HepG2 (cell line): ENCODE data around the gene ABHD4. TPM values are rescaled to one million over a fixed set of nuclear protein-coding genes. Genes with fewer than 3 reads are reported as not detected.

ENCODE experiments used
- GTF2F1 ChIP-seq: fragments of 150-350 bp; IDR thresholded peaks from 2 replicates; pipeline ENCODE4 v1.6.1; 2014; ENCODE audit warnings: low read length
- HNRNPUL1 ChIP-seq: fragments of 200-400 bp; formaldehyde crosslinking; IDR thresholded peaks from 2 replicates; pipeline ENCODE4 v1.6.1; 2017; ENCODE audit warnings: low read depth, mild to moderate bottlenecking, low read length, moderate library complexity
- MEIS1 ChIP-seq: sonication (generic); formaldehyde crosslinking; IDR thresholded peaks from 2 replicates; pipeline ENCODE4 v1.9.0; 2021; ENCODE audit warnings: mild to moderate bottlenecking, missing genetic modification reagents, moderate library complexity, borderline replicate concordance
- MTA3 ChIP-seq: sonication (generic); formaldehyde crosslinking; IDR thresholded peaks from 2 replicates; pipeline ENCODE4 v1.4.0; 2020; ENCODE audit warnings: missing genetic modification reagents
- MXI1 ChIP-seq: IDR thresholded peaks from 3 replicates; pipeline ENCODE4 v1.6.1; 2012; ENCODE audit warnings: low read depth, low read length, inconsistent platforms, borderline replicate concordance
- PREB ChIP-seq: sonication (generic); formaldehyde crosslinking; IDR thresholded peaks from 2 replicates; pipeline ENCODE4 v1.4.0; 2020; ENCODE audit warnings: missing genetic modification reagents
- SP140L ChIP-seq: sonication (generic); formaldehyde crosslinking; IDR thresholded peaks from 2 replicates; pipeline ENCODE4 v1.4.0; 2020; ENCODE audit warnings: missing genetic modification reagents, borderline replicate concordance
- TRIM24 ChIP-seq: sonication (generic); formaldehyde crosslinking; IDR thresholded peaks from 2 replicates; pipeline ENCODE4 v1.8.0; 2022; ENCODE audit warnings: mild to moderate bottlenecking, missing genetic modification reagents
- TSC22D2 ChIP-seq: sonication (generic); formaldehyde crosslinking; IDR thresholded peaks from 2 replicates; pipeline ENCODE4 v1.5.1; 2020; ENCODE audit warnings: missing genetic modification reagents, mild to moderate bottlenecking, borderline replicate concordance
- XBP1 ChIP-seq: sonication (generic); formaldehyde crosslinking; IDR thresholded peaks from 2 replicates; pipeline ENCODE4 v1.5.0; 2020; ENCODE audit warnings: missing genetic modification reagents
- ZNF101 ChIP-seq: sonication (generic); formaldehyde crosslinking; IDR thresholded peaks from 2 replicates; pipeline ENCODE4 v1.4.0; 2020; ENCODE audit warnings: mild to moderate bottlenecking, low read depth, missing genetic modification reagents, borderline replicate concordance
- ZNF225 ChIP-seq: sonication (generic); formaldehyde crosslinking; IDR thresholded peaks from 2 replicates; pipeline ENCODE4 v1.4.0; 2020; ENCODE audit warnings: mild to moderate bottlenecking, missing genetic modification reagents
- ZNF274 ChIP-seq: sonication (generic); formaldehyde crosslinking; IDR thresholded peaks from 2 replicates; pipeline ENCODE4 v1.5.1; 2020; ENCODE audit warnings: mild to moderate bottlenecking, missing genetic modification reagents
- ZNF563 ChIP-seq: sonication (generic); formaldehyde crosslinking; IDR thresholded peaks from 2 replicates; pipeline ENCODE4 v1.8.0; 2022; ENCODE audit warnings: mild to moderate bottlenecking, moderate library complexity, missing genetic modification reagents
- ZNF564 ChIP-seq: sonication (generic); formaldehyde crosslinking; IDR thresholded peaks from 2 replicates; pipeline ENCODE4 v1.8.1; 2023; ENCODE audit warnings: mild to moderate bottlenecking, missing genetic modification reagents
- ZNF816 ChIP-seq: sonication (generic); formaldehyde crosslinking; IDR thresholded peaks from 2 replicates; pipeline ENCODE4 v1.8.0; 2022; ENCODE audit warnings: missing genetic modification reagents, mild to moderate bottlenecking, borderline replicate concordance
- polyA plus RNA-seq, 8 experiments: library from polyadenylated mRNA; depleted of rRNA in 3 of 8; stranded (reverse) in 7 of 8; unstranded in 1 of 8; fragments of >200 nt; fragmentation: Illumina TruSeq in 4 of 8; extraction: Trizol in 4 of 8; gene quantifications; 2 replicates each; pipeline versions ENCODE4 v1.2.1 to v1.2.3, GENCODE V29; 2011 to 2016; ENCODE audit warnings: low read depth in 4 of 8, missing spikeins in 1 of 8, mixed read lengths in 1 of 8; ENCODE audit not compliant: insufficient read depth in 1 of 8
- total RNA-seq, 5 experiments: library from RNA; depleted of rRNA; stranded (reverse); fragments of >200 nt; fragmentation: Illumina TruSeq; extraction: Trizol; gene quantifications; 2 replicates each; pipeline ENCODE4 v1.2.3, GENCODE V29; 2016; ENCODE audit warnings: low read depth in 1 of 5
- TF ChIP-seq, protein P1 (sequence below): sonication (generic); formaldehyde crosslinking; IDR thresholded peaks from 2 replicates; pipeline ENCODE4 v1.5.1; 2020; ENCODE audit warnings: mild to moderate bottlenecking, missing genetic modification reagents, moderate library complexity
- TF ChIP-seq, protein P2 (sequence below): sonication (generic); formaldehyde crosslinking; IDR thresholded peaks from 2 replicates; pipeline ENCODE4 v1.8.0; 2022; ENCODE audit warnings: mild to moderate bottlenecking, missing genetic modification reagents
- TF ChIP-seq, protein P3 (sequence below): sonication (generic); formaldehyde crosslinking; IDR thresholded peaks from 2 replicates; pipeline ENCODE4 v1.4.0; 2020; ENCODE audit warnings: low read depth, missing genetic modification reagents

The ABHD4 gene
- total and polyA plus RNA-seq, 2 of the 13 experiments (the other 11 are each of a cell fraction or from before 2014, with no cell fraction given) = 16.1 to 47.5 TPM

DNA sequence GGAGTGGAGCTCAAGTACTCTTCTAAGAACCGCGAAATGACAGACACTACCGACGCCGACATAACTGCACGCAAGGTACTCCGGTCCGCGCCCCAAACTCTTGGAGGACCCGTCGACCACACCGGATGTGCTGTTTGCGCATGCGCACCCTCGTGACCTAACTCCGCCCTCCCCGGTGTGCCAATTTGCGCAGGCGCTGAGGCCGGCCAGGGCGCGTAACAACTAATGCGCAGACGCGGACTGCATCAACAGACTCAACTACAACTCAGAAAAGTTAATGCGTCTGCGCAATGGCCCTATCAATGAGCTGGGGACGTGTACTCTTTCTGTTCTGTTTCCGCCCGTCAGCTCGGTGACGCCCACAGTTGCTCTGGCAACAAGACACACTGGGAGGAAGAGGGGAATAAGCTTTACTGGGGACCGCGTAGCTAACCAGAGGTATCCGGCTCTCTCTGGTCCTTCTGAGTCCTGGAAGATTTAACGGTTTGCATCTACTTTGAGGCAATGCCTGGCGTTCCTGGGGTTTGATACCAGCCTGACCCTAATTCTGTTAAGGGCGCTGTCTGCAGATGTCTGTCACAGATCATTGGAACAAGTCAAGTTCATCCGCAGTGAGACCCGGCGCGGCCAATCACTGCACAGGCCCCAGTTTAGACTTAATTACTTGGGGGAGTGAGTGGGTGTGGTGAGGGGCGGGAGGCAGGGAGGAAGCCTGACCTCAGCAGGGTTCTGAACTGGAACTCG is 8.8 kb upstream of the ABHD4 start, which contains the start of gene DAD1 (continued):
- TF ChIP-seq, protein P1, sequence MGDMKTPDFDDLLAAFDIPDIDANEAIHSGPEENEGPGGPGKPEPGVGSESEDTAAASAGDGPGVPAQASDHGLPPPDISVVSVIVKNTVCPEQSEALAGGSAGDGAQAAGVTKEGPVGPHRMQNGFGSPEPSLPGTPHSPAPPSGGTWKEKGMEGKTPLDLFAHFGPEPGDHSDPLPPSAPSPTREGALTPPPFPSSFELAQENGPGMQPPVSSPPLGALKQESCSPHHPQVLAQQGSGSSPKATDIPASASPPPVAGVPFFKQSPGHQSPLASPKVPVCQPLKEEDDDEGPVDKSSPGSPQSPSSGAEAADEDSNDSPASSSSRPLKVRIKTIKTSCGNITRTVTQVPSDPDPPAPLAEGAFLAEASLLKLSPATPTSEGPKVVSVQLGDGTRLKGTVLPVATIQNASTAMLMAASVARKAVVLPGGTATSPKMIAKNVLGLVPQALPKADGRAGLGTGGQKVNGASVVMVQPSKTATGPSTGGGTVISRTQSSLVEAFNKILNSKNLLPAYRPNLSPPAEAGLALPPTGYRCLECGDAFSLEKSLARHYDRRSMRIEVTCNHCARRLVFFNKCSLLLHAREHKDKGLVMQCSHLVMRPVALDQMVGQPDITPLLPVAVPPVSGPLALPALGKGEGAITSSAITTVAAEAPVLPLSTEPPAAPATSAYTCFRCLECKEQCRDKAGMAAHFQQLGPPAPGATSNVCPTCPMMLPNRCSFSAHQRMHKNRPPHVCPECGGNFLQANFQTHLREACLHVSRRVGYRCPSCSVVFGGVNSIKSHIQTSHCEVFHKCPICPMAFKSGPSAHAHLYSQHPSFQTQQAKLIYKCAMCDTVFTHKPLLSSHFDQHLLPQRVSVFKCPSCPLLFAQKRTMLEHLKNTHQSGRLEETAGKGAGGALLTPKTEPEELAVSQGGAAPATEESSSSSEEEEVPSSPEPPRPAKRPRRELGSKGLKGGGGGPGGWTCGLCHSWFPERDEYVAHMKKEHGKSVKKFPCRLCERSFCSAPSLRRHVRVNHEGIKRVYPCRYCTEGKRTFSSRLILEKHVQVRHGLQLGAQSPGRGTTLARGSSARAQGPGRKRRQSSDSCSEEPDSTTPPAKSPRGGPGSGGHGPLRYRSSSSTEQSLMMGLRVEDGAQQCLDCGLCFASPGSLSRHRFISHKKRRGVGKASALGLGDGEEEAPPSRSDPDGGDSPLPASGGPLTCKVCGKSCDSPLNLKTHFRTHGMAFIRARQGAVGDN (CRISPR knock-in tag) = peak; percentile 89
- TF ChIP-seq, protein P2, sequence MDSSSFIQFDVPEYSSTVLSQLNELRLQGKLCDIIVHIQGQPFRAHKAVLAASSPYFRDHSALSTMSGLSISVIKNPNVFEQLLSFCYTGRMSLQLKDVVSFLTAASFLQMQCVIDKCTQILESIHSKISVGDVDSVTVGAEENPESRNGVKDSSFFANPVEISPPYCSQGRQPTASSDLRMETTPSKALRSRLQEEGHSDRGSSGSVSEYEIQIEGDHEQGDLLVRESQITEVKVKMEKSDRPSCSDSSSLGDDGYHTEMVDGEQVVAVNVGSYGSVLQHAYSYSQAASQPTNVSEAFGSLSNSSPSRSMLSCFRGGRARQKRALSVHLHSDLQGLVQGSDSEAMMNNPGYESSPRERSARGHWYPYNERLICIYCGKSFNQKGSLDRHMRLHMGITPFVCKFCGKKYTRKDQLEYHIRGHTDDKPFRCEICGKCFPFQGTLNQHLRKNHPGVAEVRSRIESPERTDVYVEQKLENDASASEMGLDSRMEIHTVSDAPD (CRISPR knock-in tag) = peak; percentile 26; the same call in 1 of the 2 replicates
- TF ChIP-seq TSC22D2 (CRISPR knock-in tag) (peak; percentile 86; the same call in 1 of the 2 replicates), ZNF274 (CRISPR knock-in tag) (peak; percentile 96), ZNF563 (CRISPR knock-in tag) (peak; percentile 91; the same call in 1 of the 2 replicates), MEIS1 (CRISPR knock-in tag) (peak; percentile 82; the same call in 1 of the 2 replicates), MXI1 (peak; percentile 98), GTF2F1 (peak; percentile 38; the same call in 1 of the 2 replicates), XBP1 (CRISPR knock-in tag) (peak; percentile 18; the same call in 1 of the 2 replicates), ZNF816 (CRISPR knock-in tag) (no peak), PREB (CRISPR knock-in tag) (no peak), MTA3 (CRISPR knock-in tag) (no peak), SP140L (CRISPR knock-in tag) (peak; percentile 97), TRIM24 (CRISPR knock-in tag) (no peak), ZNF564 (CRISPR knock-in tag) (no peak), ZNF225 (CRISPR knock-in tag) (peak; percentile 89), HNRNPUL1 (no peak), ZNF101 (CRISPR knock-in tag) (0 out of 2 replicates have a peak, but pooled peaks have one; percentile 12)
- TF ChIP-seq, protein P3, sequence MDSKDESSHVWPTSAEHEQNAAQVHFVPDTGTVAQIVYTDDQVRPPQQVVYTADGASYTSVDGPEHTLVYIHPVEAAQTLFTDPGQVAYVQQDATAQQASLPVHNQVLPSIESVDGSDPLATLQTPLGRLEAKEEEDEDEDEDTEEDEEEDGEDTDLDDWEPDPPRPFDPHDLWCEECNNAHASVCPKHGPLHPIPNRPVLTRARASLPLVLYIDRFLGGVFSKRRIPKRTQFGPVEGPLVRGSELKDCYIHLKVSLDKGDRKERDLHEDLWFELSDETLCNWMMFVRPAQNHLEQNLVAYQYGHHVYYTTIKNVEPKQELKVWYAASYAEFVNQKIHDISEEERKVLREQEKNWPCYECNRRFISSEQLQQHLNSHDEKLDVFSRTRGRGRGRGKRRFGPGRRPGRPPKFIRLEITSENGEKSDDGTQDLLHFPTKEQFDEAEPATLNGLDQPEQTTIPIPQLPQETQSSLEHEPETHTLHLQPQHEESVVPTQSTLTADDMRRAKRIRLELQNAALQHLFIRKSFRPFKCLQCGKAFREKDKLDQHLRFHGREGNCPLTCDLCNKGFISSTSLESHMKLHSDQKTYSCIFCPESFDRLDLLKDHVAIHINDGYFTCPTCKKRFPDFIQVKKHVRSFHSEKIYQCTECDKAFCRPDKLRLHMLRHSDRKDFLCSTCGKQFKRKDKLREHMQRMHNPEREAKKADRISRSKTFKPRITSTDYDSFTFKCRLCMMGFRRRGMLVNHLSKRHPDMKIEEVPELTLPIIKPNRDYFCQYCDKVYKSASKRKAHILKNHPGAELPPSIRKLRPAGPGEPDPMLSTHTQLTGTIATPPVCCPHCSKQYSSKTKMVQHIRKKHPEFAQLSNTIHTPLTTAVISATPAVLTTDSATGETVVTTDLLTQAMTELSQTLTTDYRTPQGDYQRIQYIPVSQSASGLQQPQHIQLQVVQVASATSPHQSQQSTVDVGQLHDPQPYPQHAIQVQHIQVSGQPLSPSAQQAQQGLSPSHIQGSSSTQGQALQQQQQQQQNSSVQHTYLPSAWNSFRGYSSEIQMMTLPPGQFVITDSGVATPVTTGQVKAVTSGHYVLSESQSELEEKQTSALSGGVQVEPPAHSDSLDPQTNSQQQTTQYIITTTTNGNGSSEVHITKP (CRISPR knock-in tag) = peak; percentile 72
